H1 (cell line): ENCODE data around the gene ANKRD66.

Experiments used
- KDM1A ChIP-seq: fragments of 200-600, 300-600 bp; sonication (generic); IDR thresholded peaks from 2 replicates; pipeline ENCODE4 v1.7.1; 2016; ENCODE audit warnings: mild to moderate bottlenecking, low read length, borderline replicate concordance
- YY1 ChIP-seq: IDR thresholded peaks from 2 replicates; pipeline ENCODE4 v1.6.1; 2011; ENCODE audit warnings: low read depth, mild to moderate bottlenecking, low read length

DNA sequence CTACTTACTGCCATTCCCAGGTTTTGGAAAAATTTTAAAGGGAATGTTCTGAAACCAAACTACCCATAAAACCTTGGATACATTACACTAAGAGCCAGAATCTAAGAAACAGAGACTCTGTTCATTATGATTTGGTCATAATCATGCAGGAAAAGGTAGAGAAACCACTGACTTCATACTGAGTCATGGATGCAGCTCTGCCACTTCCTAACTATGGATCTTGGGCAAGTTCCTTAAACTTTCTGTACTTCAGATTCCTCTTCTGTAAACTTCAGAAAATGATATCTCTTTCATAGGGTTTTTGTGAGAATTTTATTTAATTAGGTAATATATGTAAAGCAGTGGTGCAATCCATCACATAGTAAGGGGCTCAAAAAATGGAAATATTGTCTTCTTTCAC lies 31.6 kb upstream of the ANKRD66 start:
- TF ChIP-seq KDM1A (no peak), YY1 (no peak)
